ENCODE measurements around the gene NMNAT2.
"Not testable (repeated sequence)": the region's sequence is repeated elsewhere in the genome, so short reads cannot be mapped to it uniquely, and the experiment has no call there.

NMNAT2 gene

DNA sequence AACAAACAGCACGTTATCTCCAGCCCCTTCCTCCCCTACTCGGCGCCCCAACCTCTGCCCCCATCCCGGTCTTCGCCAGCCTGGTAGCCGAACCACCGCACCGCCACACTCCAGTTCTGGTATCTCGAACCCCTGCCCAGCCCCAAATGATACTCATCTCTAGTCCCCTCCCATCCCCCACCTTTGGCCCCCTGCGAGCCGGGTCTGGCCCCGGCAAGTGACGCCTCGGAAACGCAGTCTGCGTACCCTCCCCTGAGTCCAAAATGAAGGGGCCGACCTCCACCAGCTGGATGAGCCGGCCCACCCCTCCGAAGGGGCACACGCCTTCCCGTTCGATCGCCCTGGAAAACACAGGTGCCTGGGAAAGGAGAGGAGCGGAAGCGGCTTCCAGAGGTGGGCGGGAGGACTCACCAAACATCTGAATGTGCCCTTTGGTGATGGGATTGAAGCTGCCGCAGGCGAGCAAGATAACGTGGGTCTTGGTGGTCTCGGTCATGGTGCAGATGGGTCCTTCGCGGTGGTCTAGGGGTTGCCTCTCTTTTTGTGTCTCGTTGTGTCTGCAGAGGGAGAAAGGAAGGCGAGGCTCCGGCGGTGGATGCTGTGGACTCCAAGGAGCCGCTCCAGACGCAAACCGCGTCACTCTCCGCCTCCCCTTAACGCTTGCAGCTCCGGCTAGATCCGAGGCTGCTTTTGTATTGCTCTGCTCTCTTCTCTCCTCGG, at the start of gene NMNAT2:
Gene NMNAT2 (minus strand): TSS at position 609 of the 720 bp plus-strand sequence. CDS start 113 bp downstream, at position 496.
- intact Hi-C loops (cut with DNase I), result no loop called here
- peak; percentile 24 to 97 (median 79) for DNase-seq

DNA sequence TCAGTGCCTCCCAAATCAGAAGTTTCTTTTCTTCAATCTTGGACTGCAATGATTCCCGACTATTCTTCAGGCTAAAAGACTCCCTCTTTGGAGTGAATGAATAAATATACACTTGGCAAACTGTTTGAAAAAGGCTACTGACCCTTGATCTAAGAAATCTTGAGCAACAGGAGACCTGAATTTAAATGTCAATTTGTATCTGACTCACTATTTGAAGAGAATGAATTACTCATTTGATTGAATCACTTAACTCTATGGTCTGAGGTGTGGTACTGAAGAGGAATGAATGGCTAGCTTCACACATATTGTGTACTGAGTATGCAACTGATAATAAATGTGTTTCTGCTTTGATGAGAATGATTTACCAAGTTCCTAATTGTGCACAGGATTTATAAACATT, 49.5 kb upstream of the NMNAT2 start:
- intact Hi-C loops (cut with DNase I), result no loop called here
- DNase-seq, result no peak

GRCh38 chr1:183466781-183467180, 48.6 kb upstream of the NMNAT2 start:
- intact Hi-C loops (cut with DNase I), result no loop called here
- no peak for DNase-seq

- intact Hi-C loops (cut with DNase I), result no loop called here
- DNase-seq, result no peak
Measured at GRCh38 chr1:183463566-183463965, 45.4 kb upstream of the NMNAT2 start.

GRCh38 chr1:183461350-183461749, 43.2 kb upstream of the NMNAT2 start:
- no peak for DNase-seq
- intact Hi-C loops (cut with DNase I), result no loop called here

GRCh38 chr1:183460596-183460995, 42.4 kb upstream of the NMNAT2 start:
- no peak for DNase-seq
- intact Hi-C loops (cut with DNase I), result no loop called here

DNA sequence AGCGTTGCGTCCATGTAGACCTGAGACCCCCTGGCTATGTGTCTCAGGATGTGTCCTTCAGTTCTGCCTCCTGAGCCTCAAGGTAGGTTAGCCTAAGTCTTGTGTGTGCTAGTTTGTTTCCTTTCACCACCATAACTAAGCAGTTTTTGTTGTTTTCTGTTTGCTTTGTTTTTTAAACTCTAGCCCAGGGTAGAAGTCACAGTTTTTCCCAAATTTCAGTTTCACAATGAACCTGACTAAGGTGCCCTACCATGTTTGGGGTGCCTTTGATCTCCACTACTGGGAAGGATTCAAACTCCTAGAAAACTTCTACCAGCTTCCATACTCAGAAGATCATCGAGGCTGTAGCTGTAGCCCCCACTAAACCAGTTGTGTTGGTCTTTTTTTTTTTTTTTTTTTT, 39.3 kb upstream of the NMNAT2 start:
- intact Hi-C loops (cut with DNase I), result no loop called here
- DNase-seq, result no peak

- intact Hi-C loops (cut with DNase I), result no loop called here
- DNase-seq, result no peak
Measured at GRCh38 chr1:183456826-183457225, 38.6 kb upstream of the NMNAT2 start.

- DNase-seq, result no peak
- intact Hi-C loops (cut with DNase I), result no loop called here
Measured at GRCh38 chr1:183454377-183454776, 36.2 kb upstream of the NMNAT2 start.

GRCh38 chr1:183450093-183450492, 31.9 kb upstream of the NMNAT2 start:
- DNase-seq, result no peak
- intact Hi-C loops (cut with DNase I), result no loop called here

- DNase-seq, result no peak
Measured at GRCh38 chr1:183449223-183449770, 31.1 kb upstream of the NMNAT2 start.

GRCh38 chr1:183444243-183444642, 26.1 kb upstream of the NMNAT2 start:
- no peak for DNase-seq
- intact Hi-C loops (cut with DNase I), result no loop called here

More at GRCh38 chr1:183449223-183449770, 31.1 kb upstream of the NMNAT2 start:
- intact Hi-C loops (cut with DNase I), result no loop called here

DNA sequence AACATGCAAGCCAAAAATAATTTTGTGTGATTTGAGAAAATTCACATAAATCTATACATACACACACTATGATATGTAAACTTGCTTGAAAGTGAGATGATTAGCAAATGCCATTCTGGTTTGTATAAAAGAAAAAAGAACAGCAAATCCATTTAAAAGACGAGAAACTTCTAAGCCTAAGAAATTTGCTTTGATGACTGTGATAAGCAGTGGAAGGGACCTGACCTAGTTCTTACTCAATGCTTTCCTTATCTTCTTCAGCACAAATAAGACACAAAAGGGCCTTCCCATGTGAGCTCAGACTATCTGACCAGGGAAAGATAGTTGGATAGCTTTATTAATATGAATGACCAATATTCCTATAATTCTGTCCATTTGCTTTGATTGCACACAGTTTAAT, 25.3 kb upstream of the NMNAT2 start:
- no peak for DNase-seq
- intact Hi-C loops (cut with DNase I), result no loop called here

GRCh38 chr1:183443011-183443410, 24.8 kb upstream of the NMNAT2 start:
- DNase-seq, result no peak
- intact Hi-C loops (cut with DNase I), result no loop called here

DNA sequence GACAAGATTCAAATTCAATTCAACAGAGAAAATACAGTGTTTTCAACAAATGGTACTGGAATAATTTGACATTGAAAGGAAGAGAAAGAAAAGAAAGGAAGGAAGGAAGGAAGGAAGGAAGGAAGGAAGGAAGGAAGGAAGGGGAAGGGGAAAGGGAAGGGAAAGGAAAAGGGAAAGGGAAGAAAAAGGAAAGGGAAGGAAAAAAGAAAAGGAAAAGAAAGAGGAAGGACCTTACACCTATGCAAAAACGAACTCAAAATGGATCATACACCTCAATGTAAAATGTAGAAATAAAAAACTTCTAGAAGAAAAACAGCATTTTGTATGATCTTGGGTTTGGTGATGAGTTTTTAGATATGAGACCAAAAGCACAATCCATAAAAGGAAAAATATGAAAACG, 19.9 kb upstream of the NMNAT2 start:
- DNase-seq, result no peak
- intact Hi-C loops (cut with DNase I), result no loop called here

- DNase-seq, result no peak
- intact Hi-C loops (cut with DNase I), result no loop called here
Measured at GRCh38 chr1:183435497-183435896, 17.3 kb upstream of the NMNAT2 start.

DNA sequence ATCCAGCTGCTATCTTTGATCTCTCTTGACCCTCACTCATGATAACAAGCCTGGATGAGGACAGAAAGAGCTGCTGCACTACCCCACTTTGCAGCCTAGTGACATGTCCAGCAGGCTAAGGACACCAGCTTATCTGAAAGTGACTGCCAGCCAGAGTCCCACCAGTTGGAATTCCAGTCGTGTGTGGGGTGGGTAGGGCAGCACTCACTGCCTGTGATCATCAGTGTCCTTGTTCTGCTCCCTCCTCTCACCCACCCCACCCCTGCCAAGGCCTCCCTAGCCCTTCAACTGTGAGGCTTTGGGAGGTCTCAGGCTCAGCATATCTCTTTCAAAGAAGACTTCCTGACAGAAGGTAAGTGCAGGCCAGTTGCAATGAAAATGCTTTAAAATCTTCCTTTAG, 15.5 kb upstream of the NMNAT2 start:
- no peak for DNase-seq
- intact Hi-C loops (cut with DNase I), result no loop called here

DNA sequence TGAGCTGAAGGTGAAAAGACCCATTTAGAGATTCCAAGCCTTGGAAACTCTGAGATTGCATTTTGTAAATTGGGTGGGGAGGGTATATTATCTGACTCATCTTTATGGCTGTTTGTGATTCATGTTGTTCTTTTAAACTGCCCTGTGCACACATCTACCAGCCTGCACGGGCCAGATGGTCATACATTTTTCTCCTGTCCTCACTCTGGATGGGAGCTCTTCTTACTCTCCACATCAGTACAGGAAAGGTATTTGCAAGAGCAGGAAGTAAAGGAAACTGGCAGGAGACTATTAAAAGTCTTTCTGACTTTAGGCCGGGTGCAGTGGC, 14.3 kb upstream of the NMNAT2 start:
- intact Hi-C loops (cut with DNase I), result no loop called here
- DNase-seq, result no peak

DNA sequence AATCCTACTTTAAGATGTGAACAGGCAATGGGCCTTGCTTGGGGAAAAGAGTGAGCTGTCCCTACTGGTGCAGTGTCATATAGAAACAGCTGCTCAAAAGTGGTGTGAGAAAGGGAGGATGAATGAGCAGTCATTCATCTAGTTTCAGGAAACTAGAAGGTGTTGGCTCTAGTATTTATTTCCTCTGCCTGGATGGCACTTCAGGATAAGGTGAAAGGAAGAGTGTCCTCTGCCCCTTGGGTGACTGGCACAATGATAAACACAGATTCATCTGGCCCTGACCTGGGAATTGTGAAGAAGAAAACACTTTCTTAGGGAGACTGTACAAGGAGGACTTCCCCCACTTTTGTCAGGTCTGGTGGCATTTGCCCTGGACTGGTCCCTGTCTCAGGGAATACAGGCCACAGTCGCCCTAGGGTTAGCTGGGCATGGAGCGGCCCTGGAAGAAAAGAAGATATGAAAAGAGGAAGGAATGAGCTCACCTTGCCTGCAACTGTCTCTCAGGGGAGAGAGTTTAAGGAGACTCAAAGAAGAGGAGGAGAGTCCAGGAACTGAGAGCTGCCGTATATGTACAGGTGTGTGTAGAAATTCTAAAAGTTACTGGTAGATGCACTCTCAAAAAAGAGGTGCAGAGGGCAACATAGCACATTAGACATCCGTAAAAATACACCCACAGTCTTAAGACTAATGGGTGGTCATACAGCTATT, 13.8 kb upstream of the NMNAT2 start:
- intact Hi-C loops (cut with DNase I), result no loop called here
- no peak for DNase-seq

DNA sequence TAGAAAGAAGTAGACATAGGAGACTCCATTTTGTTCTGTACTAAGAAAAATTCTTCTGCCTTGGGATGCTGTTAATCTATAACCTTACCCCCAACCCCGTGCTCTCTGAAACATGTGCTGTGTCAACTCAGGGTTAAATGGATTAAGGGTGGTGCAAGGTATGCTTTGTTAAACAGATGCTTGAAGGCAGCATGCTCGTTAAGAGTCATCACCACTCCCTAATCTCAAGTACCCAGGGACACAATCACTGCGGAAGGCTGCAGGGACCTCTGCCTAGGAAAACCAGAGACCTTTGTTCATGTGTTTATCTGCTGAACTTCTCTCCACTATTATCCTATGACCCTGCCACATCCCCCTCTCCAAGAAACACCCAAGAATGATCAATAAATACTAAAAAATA, 9.4 kb upstream of the NMNAT2 start:
- DNase-seq; intact Hi-C loops (cut with DNase I): not testable (repeated sequence)

GRCh38 chr1:183424691-183425090, 6.5 kb upstream of the NMNAT2 start:
- intact Hi-C loops (cut with DNase I), result no loop called here
- DNase-seq, result no peak

DNA sequence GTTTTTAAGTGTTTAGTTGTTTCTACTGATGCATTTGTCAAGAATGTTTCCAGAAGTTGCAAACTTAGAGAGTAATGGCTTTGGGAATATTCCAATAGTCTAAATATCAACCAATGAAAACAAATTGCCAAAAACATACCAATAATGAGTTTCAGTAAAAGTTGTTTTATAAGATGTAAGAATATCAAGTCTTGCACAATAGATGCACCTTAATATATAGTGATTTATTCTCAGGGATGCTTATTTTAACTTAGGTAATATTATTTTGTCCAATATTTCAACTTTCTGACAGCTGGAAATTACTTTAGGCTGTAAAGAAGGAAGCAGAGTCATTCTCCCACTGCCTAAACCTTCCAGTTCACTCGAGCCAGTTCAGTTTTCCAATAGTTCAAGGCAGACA, 5.4 kb upstream of the NMNAT2 start:
- intact Hi-C loops (cut with DNase I), result no loop called here
- DNase-seq, result no peak

Data from posterior cingulate gyrus (tissue), 11 donors.